HG03442 (cell line): ENCODE results near the gene MAGEB2.
A peak's percentile ranks its signal among the peaks of the same experiment; 100 is the strongest.
"Not testable (repeated sequence)": the region's sequence is repeated elsewhere in the genome, so short reads cannot be mapped to it uniquely, and the experiment has no call there.

ENCODE experiments used
- ATAC-seq: cut with Tn5 transposase; IDR thresholded peaks from one replicate; pipeline ENCODE4 v1.9.1; 2021; ENCODE audit warnings: mild to moderate bottlenecking, moderate library complexity; ENCODE audit not compliant: unreplicated experiment

MAGEB2 gene, protein sequence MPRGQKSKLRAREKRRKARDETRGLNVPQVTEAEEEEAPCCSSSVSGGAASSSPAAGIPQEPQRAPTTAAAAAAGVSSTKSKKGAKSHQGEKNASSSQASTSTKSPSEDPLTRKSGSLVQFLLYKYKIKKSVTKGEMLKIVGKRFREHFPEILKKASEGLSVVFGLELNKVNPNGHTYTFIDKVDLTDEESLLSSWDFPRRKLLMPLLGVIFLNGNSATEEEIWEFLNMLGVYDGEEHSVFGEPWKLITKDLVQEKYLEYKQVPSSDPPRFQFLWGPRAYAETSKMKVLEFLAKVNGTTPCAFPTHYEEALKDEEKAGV

DNA sequence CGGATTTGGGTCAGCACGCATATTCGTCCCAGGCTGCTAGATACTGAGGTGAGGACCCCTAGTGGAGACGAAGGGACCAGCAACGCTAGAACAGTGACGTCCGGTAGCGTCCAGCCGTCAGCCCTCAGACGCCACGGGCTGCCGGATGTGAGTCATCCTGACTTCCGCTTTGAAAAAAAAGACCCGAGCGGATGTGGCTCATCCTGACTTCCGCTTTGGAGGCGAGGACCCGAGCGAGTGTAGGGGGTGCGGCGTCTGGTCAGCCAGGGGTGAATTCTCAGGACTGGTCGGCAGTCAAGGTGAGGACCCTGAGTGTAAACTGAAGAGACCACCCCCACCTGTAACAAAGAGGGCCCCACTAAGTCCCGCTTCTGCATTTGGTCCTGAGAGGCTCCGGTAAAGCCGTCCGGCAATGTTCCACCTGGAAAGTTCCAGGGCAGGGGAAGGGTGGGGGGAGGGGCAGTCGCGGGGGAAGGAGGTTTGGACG, at the start of gene MAGEB2:
Gene MAGEB2, plus strand, starts transcription at position 207 of the 487 bp plus-strand sequence. CDS start 3,018 bp downstream, outside the sequence.
- no peak for ATAC-seq

DNA sequence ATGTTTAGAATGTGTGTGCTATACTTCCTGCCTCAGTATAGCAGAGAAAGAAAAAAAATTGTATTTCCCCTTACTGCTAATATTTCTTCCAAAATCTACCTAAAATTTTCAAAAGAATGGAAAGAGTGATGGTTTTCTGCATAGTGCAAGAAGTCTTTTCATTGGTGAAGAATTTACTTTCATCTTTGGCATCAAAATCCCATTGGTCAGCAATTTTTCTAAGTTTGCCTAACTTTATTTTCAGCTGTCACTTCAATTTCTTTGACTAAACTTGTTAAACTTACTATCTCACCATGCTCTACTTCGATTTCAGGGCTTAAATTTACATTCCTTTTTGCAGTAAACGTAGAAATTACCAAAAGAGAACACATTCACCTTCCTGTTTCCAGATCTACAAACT, 44.5 kb upstream of the MAGEB2 start:
- no peak for ATAC-seq

DNA sequence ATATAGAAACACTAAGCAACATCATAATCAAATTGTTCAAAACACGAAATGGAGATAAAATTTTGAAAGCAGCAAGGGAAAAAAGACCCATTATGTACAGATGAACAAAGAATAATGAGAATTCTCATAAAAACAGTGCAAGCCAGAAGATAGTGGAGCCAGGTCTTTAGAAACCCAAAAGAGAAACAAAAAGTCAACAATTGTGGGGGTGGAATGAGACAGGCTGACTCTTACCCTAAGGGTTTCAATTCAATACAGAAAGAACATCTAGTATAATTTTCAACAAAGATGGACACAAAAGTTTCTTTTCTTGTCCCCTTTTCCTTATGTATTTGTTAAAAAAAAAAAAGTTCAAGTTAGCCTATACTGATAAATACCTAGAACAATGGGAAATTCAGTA, 34.0 kb upstream of the MAGEB2 start:
- peak; percentile 53 for ATAC-seq

DNA sequence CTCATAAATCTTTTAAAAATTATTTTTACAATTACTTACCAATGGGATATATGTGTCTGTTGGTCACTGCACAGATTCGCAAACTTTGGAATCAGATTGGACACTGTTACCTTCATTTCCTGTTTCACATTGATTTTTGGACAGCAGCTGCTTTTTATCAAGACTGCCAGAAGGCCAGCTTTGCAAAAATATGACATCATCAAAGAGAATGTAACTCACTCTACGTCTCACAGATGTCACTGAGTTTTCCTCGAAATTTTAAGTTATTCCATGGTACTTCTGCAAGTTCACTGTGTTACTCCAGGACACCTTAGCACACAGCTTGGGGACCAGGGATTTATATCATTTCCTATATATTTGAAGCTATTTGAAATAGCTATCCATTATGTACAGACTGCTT, 31.8 kb upstream of the MAGEB2 start:
- no peak for ATAC-seq

DNA sequence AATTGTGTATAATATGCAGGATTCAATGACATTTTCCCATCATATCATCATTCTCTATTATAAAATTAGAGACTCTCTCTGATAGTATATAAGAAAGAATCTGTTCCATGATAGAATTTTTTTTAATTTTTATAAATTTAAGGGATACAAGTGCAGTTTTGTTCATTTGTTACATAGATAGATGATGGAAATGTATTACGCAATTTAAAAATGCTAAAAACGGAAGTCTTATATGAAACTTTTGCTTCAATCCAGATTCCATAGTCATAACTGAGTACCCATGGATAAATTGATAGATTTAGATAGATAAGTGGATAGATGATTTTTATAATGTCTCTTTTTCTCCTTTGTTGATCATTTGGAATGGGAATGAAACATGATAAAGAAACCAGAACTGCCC, 24.9 kb upstream of the MAGEB2 start:
- no peak for ATAC-seq

DNA sequence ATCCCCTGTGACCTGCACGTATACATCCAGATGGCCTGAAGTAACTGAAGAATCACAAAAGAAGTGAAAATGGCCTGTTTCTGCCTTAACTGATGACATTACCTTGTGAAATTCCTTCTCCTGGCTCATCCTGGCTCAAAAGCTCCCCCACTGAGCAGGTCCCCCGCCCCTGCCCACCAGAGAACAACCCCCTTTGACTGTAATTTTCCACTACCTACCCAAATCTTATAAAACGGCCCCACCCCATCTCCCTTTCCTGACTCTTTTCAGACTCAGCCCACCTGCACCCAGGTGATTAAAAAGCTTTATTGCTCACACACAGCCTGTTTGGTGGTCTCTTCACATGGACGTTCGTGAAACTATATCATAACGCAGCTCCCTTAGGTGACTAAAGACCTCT, 21.5 kb upstream of the MAGEB2 start:
- ATAC-seq, result not testable (repeated sequence)

DNA sequence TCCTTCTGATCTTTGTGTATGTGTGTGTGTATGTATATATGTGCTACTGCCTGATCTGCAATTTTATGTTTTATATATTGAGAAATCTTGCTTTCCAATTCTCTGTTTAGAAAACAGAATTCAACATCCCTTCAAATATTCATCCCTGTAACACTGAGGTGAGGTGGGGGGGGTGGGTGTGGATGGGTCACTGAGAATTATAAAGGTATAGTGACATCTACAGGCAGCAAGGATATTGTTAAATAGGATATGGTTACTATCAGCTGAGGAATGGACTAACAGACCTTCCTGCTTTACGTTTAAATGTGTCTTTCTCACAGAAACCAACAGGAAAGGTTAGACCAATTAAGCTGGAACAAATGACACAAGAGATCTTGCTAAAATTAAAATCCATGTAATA, 19.0 kb upstream of the MAGEB2 start:
- ATAC-seq, result no peak

DNA sequence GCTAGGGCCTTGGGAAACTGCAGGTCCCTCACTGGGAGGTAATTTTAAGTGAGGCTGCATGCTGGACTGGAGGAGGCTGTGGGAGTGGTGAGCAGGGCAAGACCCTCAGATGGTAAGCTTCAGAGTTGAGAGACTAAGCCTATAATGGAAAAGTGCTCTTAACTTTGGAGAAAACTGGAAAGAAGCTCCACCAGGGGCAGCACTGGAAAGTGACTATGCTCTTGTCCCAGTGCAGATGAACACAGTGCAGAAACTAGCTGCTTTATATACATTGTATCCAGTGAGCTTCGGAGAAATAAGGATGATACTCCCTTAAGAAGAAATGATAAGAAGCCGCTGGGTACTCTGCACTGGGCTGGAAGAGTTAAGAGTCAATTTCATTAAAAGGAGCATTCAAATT, 3.2 kb upstream of the MAGEB2 start:
- no peak for ATAC-seq

DNA sequence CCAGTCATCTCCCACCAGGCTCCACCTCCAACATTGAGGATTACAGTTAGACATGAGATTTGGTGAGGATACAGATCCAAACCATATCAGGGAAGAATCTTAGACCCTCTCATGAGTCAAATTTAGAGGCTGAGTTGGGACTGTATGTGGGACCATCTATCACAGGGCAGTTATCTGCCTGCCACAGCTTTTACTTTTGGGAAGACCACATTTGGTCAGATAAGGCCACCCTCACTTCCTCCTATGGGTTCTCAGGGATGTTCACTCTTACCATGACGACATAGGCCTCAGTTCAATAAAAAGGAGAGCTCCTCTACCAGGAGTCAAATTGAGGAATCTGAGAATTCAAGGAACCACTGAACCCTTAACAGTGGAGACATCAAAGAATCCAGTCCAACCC, 2.1 kb downstream of the MAGEB2 start:
- ATAC-seq, result no peak

DNA sequence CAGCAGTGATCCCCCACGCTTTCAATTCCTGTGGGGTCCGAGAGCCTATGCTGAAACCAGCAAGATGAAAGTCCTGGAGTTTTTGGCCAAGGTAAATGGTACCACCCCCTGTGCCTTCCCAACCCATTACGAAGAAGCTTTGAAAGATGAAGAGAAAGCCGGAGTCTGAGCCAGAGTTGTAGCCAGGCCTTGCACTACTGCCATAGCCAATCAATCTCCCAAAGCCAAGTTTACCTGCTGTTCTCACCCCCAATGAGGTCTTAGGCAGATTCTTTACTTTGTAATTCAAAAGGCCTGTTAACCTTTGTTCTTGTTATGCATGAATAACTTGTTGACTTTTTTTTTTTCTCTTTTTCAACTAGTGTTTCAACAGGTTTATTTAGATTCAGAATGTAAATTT, 4.0 kb downstream of the MAGEB2 start:
- ATAC-seq, result no peak

DNA sequence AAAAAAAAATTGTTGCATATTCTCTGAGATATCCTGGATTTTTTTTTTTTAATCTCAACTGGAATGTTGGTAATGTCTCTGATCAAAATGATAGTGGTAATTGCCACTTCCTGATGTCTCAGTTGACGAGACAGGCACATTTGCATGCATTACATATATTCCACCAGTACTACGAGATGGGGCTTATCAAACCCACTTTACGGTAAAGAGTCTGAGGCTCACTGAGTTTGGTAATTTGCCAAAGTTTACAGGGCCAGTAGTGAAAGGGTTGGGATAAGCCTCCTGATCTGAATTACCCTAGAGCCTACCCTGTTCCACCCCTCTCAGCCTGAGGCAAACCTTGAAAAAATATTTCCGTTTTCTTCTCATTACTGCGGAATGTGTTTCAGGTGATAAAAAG, 5.3 kb downstream of the MAGEB2 start:
- no peak for ATAC-seq

DNA sequence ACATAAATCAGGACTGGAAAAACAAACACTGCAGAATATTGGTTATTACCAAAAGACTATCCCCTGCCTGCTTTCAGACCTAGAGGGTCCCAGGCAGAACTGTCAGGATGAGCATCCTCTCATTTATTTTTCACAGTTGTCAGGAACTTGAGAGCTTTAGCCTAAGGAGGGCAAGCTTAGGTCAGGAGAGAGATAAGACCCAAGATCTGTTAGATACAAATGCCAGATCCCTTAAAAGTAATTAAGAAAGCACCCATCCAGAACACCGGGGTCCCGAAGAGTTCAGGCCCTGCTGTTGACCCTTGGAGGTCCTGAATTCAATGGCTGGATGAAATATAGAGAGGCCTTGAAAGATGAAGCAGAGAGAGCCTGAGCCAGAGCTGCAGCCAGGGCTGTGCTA, 9.2 kb downstream of the MAGEB2 start:
- ATAC-seq, result no peak

DNA sequence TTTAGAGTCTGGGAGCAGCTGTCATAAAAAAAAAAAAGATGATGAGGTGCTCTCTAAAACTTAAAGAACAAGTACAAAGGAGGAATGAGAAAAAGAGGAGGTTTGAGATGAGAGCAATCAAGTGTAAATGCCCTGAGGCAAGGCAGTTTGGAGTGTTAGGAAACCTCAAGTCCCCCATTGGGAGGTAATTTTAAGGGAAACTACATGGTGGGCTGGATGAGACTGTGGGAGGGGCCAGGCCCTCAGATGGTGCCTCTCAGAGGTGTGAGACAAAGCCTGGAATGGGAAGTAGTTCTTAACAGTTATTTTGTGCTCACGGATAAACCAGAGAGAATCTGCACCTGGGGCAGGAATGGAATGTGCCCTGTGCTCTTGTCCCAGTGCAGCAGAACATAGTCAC, 13.2 kb downstream of the MAGEB2 start:
- ATAC-seq, result no peak

DNA sequence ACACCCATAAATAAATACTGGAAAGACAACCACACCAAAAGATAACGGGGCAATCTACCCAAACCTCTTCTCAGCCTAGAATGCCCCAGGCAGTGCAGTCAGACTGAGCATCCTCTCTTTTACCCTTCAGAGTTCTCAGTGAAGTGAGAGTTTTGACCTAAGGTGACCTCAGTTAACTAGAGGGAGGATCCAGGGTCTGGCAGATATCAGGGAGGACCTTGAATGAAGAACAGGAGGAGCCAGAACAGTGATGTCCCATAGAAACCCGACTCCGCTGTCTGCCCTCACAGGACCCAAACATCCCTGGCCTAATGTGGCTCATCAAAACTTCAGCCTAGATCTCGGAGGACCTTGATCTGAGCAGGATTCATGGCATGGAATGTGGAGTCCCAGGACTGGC, 15.0 kb downstream of the MAGEB2 start, which contains the start of gene MAGEB3:
Gene MAGEB3, plus strand, starts transcription at position 263 of the 400 bp plus-strand sequence. CDS start 5,268 bp downstream, outside the sequence.
- no peak for ATAC-seq

DNA sequence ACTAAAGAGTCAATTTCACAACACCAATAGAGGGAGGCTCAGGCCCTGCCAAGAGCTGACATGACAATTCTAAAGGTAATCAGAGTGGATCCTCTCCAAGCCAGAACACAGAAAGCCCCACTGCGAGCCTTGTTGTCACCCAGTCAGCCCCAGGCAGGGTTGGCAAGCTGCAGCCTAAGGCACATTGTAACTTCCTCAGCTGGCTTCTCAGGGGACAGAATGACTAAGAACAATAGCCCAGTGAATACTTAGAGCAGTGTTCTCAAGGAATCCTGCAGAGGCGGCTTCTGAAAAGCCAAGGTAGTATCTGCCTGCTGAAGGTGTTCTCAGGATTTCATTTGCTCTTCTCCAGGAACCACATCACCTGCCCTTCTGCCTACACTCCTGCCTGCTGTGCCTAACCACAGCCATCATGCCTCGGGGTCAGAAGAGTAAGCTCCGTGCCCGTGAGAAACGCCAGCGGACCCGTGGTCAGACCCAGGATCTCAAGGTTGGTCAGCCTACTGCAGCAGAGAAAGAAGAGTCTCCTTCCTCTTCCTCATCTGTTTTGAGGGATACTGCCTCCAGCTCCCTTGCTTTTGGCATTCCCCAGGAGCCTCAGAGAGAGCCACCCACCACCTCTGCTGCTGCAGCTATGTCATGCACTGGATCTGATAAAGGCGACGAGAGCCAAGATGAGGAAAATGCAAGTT, 26.5 kb downstream of the MAGEB2 start, which contains the start of gene MAGEB4:
Gene MAGEB4, plus strand, starts transcription at position 277 of the 692 bp plus-strand sequence. Its CDS starts 136 bp downstream, at position 413.
- peak; percentile 52 for ATAC-seq

DNA sequence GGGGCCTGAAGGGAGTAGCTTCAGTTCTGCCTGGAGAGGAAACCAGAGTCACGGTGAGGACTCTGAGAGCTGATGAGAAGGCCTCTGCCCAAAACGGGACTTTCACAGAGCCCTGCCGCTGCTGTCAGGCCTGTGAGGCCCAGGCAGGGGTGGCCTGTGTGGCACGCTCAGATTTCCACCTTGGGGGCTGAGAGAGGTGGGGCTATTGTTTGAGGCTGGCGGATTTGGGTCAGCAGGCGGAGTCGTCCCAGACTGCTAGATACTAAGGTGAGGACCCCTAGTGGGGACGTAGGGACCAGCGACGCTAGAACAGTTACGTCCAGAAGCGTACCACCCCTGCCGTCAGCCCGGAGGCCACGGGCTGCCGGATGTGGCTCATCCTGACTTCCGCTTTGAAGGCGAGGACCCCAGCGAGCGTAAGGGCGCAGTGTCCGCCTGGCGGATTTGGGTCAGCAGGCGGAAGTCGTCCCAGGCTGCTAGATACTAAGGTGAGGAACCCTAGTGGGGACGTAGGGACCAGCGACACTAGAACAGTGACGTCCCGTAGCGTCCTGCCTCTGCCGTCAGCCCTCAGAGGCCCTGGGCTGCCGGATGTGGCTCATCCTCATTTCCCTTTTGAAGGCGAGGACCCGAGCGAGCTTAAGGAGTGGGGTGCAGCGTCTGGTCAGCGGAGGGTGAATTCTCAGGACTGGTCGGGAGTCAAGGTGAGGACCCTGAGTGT, 31.6 kb downstream of the MAGEB2 start, which contains the start of gene MAGEB1:
Gene MAGEB1, plus strand, starts transcription at position 378 of the 721 bp plus-strand sequence. CDS start 3,348 bp downstream, outside the sequence.
- no peak for ATAC-seq

DNA sequence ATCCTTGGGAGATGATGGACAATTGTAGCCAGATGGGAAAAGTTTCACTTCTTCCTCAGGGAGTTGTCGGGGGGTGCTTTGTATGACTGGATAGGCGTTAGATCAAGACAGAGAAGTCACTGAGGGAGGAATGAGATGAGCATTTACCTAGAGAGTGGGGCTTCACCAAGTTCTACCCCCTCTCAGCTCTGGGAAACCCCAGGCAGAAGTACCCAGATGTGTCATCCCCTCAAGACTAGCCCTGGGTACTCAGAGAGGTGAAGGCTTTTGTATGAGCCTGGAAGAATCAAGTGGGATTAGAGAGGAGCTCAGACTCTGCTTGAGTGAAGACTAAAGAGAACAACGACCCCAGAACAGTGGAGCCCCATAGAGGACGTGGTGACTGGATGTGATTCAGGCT, 33.5 kb downstream of the MAGEB2 start:
- peak; percentile 80 for ATAC-seq

DNA sequence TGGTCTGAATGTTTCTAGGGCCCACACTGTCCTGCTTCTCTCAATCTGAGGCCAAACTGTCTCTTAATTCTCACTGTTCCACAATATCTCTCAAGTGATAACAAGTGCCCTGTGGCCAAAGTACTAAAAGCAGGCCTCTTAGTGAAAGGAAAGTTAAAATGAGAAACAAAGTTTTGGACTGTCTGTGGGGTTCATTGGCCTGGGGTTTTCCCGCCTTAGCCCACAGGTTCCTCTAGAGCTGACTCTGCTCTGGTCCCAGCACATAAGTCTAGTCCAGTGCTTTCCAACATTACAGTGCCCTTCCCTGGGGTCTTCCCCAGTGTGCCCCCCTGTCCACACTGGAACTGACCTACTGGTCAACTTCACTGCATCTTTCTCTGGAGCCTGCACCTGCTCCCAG, 37.9 kb downstream of the MAGEB2 start:
- ATAC-seq, result peak; percentile 74

DNA sequence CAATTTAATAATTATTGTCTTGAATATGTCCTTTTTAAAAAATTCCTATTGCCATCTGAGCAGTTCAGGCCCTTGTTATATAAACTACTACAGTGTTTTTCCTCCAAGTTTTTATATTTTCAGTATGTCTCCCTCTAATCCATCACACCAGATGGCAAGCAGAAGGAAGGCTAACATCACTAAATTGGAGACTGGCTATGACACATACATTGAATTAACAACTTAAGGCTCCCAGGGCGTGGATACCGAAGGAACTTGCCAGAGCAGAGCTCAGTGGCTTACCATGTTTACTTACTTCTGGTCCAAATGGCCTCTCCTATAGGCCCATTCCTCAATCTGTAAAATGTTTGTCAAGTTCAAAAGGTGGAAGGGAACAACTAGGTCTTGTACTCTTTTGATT, 44.6 kb downstream of the MAGEB2 start:
- ATAC-seq, result no peak

DNA sequence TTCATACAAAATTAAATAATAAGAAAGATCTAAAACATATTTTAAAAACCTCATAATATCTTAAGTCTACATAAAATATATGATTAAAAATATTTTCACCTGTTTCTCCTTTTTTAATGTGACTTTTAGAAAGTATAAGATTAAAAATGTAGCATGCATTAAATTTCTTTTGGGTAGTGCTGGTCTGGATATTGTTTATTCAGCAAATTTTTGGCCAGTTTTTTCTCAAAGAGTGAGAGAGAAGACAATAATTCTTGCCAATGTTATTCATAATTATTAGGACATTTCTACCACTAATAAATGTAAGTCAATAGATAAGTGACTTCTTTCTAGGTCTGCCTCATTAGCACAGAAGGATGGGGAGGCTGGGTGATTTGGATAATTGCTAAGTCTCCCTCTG, 45.6 kb downstream of the MAGEB2 start:
- no peak for ATAC-seq

DNA sequence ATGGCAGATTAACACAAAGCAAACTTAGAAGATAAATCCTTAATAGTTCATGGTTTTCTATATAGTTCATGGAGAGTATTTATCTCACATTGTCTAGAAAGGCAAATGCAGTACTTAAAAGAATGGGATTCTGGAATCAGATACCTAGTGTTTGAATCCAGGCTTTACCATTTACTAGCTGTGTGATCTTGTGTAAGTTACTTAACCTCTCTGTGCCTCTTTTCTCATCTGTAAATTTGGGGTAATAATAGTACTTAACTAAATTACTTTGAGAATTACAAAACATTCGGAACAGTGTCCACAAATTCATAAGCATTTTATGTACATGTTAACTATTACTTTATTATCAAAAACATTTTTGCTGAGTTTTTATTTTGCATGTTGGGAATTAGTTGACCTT, 47.4 kb downstream of the MAGEB2 start:
- ATAC-seq, result no peak
